ENCODE data around the gene PCDH9. TPM values are rescaled to one million over a fixed set of nuclear protein-coding genes. Genes with fewer than 3 reads are reported as not detected.

Gene PCDH9
- total and polyA plus RNA-seq, 10 of the 15 experiments (the other 5 are each of a cell fraction or from before 2014, with no cell fraction given), result 0.02 to 2.3 (median 0.05) TPM; not detected in 1

DNA sequence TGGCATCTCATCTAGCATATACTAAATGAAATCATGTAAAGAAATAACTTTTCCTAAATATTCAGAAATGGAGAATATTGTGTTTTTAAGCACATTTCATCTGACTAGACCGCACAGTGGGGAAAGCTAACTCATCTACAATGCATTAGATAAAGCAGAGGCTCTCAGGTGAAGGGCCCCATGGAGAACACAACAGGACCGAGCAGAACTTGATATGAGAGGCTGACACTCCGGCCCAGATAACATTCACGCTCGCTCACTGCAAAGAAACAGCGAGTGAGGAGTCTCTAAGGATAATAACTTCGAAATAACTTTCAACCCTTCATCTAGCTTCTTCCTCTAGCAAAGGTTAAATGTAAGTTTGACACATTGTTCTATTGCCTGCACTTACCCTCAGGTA is 130.6 kb downstream of the PCDH9 start:
- Histone ChIP-seq H3K9me3 (replicated peaks; ENCODE audit: control insufficient read depth, insufficient read depth, low read length) (no peaks in the 10 kb centered on the region), H3K4me2 (ENCODE audit: control insufficient read depth, insufficient read depth) (no peak overlapping the region), H3K79me2 (ENCODE audit: control insufficient read depth, insufficient read depth, low read length) (no peaks in the 10 kb centered on the region), H3K4me3 (no peak overlapping the region), H2AFZ (ENCODE audit: control insufficient read depth, low read depth, low read length) (no peak overlapping the region), H3K27ac (ENCODE audit: control insufficient read depth, insufficient read depth) (no peak overlapping the region), H3K27me3 (replicated peaks in 1 of 2; ENCODE audit: control insufficient read depth in 2 of 2, insufficient read depth in 2 of 2, low read length in 1 of 2) (no peaks in the 10 kb centered on the region), H3K9ac (ENCODE audit: control insufficient read depth, insufficient read depth, low read length) (no peak overlapping the region), H4K20me1 (ENCODE audit: control insufficient read depth, insufficient read depth) (no peaks in the 10 kb centered on the region), H3K36me3 (ENCODE audit: control insufficient read depth in 2 of 2, insufficient read depth in 2 of 2, low read length in 1 of 2) (no peaks in the 10 kb centered on the region), H3K4me1 (ENCODE audit: control insufficient read depth, insufficient read depth, low read length) (no peaks in the 10 kb centered on the region)
- intact Hi-C loops (cut with micrococcal nuclease; ENCODE audit: unreplicated experiment) (no loop called here), in situ Hi-C loops (cut with MboI) (no loop called here)
- FAIRE-seq, result no peak
- 37% methylated on average over 7 of the region's 7 CpGs for WGBS (ENCODE audit: insufficient coverage, insufficient replicate concordance, low lambda C conversion rate, missing lambda C conversion rate)
- BruUV-seq (replicated peaks), result no TSS peak
- ChIA-PET POLR2A (no interaction called here), CTCF (no interaction called here), SMC1A (ENCODE audit: uncharacterized antibody, unreplicated experiment) (no interaction called here), RAD21 (ENCODE audit: unreplicated experiment) (no interaction called here)
- no peak for DNase-seq (ENCODE audit: low read depth, low spot score)
- no peak for ATAC-seq
- no peak for TF ChIP-seq SMAD1 (IDR thresholded peaks at IDR 0.05; ENCODE audit: low read depth, partially characterized antibody)
- TF ChIP-seq, protein P1, sequence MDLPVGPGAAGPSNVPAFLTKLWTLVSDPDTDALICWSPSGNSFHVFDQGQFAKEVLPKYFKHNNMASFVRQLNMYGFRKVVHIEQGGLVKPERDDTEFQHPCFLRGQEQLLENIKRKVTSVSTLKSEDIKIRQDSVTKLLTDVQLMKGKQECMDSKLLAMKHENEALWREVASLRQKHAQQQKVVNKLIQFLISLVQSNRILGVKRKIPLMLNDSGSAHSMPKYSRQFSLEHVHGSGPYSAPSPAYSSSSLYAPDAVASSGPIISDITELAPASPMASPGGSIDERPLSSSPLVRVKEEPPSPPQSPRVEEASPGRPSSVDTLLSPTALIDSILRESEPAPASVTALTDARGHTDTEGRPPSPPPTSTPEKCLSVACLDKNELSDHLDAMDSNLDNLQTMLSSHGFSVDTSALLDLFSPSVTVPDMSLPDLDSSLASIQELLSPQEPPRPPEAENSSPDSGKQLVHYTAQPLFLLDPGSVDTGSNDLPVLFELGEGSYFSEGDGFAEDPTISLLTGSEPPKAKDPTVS (IDR thresholded peaks at IDR 0.05; ENCODE audit: low read depth, low read length), result no peak
- TF ChIP-seq MEF2B (IDR thresholded peaks at IDR 0.05; ENCODE audit: partially characterized antibody, poor library complexity, severe bottlenecking), result no peak

DNA sequence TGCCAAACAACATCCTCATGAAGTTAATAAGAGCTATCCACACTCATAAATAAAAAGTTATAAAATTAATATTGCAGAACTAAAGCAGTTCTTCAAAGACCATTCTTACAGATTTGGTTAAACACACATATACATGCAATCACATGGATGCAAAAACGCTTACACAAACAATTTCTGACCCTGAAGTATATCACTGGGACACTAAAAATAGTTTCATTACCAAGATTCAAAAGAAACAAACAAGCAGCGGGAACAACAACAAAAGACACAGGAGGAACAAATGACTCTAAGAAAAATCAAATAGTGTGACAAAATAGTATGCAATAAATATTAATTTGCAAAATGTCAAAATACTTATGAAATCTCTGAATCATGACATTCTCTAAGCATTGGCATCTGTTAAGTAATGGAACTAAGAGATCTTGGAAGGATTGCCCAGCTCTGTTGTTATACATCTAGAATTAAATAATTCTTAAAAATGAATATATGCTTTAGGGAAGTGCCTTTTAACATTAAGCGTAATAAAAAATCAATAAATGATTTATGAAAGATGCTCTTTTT is 132.2 kb downstream of the PCDH9 start:
- Histone ChIP-seq H3K79me2 (ENCODE audit: control insufficient read depth, insufficient read depth, low read length) (no peaks in the 10 kb centered on the region), H2AFZ (ENCODE audit: control insufficient read depth, low read depth, low read length) (no peak overlapping the region), H3K9ac (ENCODE audit: control insufficient read depth, insufficient read depth, low read length) (no peak overlapping the region), H3K4me1 (ENCODE audit: control insufficient read depth, insufficient read depth, low read length) (no peaks in the 10 kb centered on the region), H3K4me2 (ENCODE audit: control insufficient read depth, insufficient read depth) (no peak overlapping the region), H3K27ac (ENCODE audit: control insufficient read depth, insufficient read depth) (no peak overlapping the region), H3K4me3 (no peak overlapping the region), H4K20me1 (ENCODE audit: control insufficient read depth, insufficient read depth) (no peaks in the 10 kb centered on the region), H3K27me3 (replicated peaks in 1 of 2; ENCODE audit: control insufficient read depth in 2 of 2, insufficient read depth in 2 of 2, low read length in 1 of 2) (no peaks in the 10 kb centered on the region), H3K9me3 (replicated peaks; ENCODE audit: control insufficient read depth, insufficient read depth, low read length) (no peaks in the 10 kb centered on the region), H3K36me3 (ENCODE audit: control insufficient read depth in 2 of 2, insufficient read depth in 2 of 2, low read length in 1 of 2) (no peaks in the 10 kb centered on the region)
- SMC1A ChIA-PET (ENCODE audit: uncharacterized antibody, unreplicated experiment), result no interaction called here
- no peak for ATAC-seq
- 0% methylated on average over 3 of the region's 3 CpGs for WGBS (ENCODE audit: insufficient coverage, insufficient replicate concordance, low lambda C conversion rate, missing lambda C conversion rate)
- DNase-seq (ENCODE audit: low read depth, low spot score), result no peak
- in situ Hi-C loops (cut with MboI) (no loop called here), intact Hi-C loops (cut with micrococcal nuclease; ENCODE audit: unreplicated experiment) (no loop called here)
- FAIRE-seq, result no peak
- no TSS peak for BruUV-seq (replicated peaks)
- RAD21 ChIA-PET (ENCODE audit: unreplicated experiment), result no interaction called here
- POLR2A ChIA-PET, result interaction anchor here (0.9 kb wide), 1 partner anchor 9 kb away, joined by 3 read pairs; no protein-coding TSS in a partner anchor
- CTCF ChIA-PET, result no interaction called here
- TF ChIP-seq, protein P2, sequence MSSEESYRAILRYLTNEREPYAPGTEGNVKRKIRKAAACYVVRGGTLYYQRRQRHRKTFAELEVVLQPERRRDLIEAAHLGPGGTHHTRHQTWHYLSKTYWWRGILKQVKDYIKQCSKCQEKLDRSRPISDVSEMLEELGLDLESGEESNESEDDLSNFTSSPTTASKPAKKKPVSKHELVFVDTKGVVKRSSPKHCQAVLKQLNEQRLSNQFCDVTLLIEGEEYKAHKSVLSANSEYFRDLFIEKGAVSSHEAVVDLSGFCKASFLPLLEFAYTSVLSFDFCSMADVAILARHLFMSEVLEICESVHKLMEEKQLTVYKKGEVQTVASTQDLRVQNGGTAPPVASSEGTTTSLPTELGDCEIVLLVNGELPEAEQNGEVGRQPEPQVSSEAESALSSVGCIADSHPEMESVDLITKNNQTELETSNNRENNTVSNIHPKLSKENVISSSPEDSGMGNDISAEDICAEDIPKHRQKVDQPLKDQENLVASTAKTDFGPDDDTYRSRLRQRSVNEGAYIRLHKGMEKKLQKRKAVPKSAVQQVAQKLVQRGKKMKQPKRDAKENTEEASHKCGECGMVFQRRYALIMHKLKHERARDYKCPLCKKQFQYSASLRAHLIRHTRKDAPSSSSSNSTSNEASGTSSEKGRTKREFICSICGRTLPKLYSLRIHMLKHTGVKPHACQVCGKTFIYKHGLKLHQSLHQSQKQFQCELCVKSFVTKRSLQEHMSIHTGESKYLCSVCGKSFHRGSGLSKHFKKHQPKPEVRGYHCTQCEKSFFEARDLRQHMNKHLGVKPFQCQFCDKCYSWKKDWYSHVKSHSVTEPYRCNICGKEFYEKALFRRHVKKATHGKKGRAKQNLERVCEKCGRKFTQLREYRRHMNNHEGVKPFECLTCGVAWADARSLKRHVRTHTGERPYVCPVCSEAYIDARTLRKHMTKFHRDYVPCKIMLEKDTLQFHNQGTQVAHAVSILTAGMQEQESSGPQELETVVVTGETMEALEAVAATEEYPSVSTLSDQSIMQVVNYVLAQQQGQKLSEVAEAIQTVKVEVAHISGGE (CRISPR knock-in tag; IDR thresholded peaks at IDR 0.05), result no peak
- TF ChIP-seq CEBPB (IDR thresholded peaks at IDR 0.05; ENCODE audit: borderline replicate concordance in 1 of 2, low read depth in 2 of 2, low read length in 2 of 2) (no peak), BHLHE40 (IDR thresholded peaks at IDR 0.05; ENCODE audit: borderline replicate concordance in 1 of 2, low read depth in 2 of 2, low read length in 1 of 2) (no peak)
- TF ChIP-seq, protein P3, sequence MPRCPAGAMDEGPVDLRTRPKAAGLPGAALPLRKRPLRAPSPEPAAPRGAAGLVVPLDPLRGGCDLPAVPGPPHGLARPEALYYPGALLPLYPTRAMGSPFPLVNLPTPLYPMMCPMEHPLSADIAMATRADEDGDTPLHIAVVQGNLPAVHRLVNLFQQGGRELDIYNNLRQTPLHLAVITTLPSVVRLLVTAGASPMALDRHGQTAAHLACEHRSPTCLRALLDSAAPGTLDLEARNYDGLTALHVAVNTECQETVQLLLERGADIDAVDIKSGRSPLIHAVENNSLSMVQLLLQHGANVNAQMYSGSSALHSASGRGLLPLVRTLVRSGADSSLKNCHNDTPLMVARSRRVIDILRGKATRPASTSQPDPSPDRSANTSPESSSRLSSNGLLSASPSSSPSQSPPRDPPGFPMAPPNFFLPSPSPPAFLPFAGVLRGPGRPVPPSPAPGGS (IDR thresholded peaks at IDR 0.05; ENCODE audit: borderline replicate concordance, insufficient read depth, low read depth, low read length, poor library complexity, severe bottlenecking), result no peak
- TF ChIP-seq, protein P4, sequence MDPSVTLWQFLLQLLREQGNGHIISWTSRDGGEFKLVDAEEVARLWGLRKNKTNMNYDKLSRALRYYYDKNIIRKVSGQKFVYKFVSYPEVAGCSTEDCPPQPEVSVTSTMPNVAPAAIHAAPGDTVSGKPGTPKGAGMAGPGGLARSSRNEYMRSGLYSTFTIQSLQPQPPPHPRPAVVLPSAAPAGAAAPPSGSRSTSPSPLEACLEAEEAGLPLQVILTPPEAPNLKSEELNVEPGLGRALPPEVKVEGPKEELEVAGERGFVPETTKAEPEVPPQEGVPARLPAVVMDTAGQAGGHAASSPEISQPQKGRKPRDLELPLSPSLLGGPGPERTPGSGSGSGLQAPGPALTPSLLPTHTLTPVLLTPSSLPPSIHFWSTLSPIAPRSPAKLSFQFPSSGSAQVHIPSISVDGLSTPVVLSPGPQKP (IDR thresholded peaks at IDR 0.05; ENCODE audit: low read depth, low read length), result no peak
